Esophagus squamous epithelium (tissue), 4 donors: ENCODE measurements around the gene GPHN.

Experiments
- CTCF ChIP-seq, 6 experiments: fragments of 450-650 bp in 4 of 6; fragments of 200-600 bp in 2 of 6; sonication (generic) in 2 of 6; IDR thresholded peaks; one replicate each; pipeline ENCODE4 v1.5.1; 2016 to 2019; ENCODE audit warnings: antibody characterized with exemption in 6 of 6, mild to moderate bottlenecking in 4 of 6, moderate library complexity in 4 of 6
- POLR2A ChIP-seq, 4 donors: fragments of 450-650 bp; IDR thresholded peaks; one replicate each; pipeline ENCODE4 v1.6.1; 2017; ENCODE audit warnings: antibody characterized with exemption in 4 of 4, mild to moderate bottlenecking in 4 of 4, moderate library complexity in 3 of 4

DNA sequence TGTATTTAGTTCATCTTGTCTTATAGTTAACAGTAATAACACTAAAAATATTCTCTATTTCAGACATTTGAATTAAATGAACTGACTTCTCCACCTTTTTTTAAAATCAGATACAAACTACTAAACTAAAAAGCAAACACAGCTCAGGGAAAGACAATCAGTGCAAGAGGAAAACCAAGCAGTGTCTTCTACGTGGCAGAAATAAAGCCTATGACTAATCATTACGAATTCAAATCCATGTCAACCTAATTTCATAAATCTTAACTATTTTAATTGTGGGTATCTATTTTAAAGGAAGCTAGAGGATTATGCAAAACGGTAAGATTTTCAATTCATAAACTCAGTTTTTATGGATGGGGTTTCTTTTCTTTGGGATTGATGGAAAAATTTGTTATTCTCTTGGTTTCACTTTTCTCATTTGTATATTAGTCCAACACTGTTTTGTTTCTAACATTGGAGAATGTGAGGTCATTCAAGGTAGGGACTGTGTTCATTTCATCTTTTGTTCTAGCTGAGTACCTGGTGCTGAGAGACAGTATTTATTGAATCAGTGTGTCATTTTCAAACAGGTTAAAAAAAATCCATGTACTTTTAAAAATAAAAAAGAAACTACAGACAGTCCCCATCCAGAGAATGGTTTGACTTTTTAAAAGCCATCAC lies 720.5 kb downstream of the GPHN start:
- TF ChIP-seq POLR2A (IDR thresholded peaks at IDR 0.05), result no peak
- TF ChIP-seq CTCF (IDR thresholded peaks at IDR 0.05), result no peak
